Measurements from ENCODE around the gene PSG4.
"Not testable (repeated sequence)": the region's sequence is repeated elsewhere in the genome, so short reads cannot be mapped to it uniquely, and the experiment has no call there.

PSG4 gene

DNA sequence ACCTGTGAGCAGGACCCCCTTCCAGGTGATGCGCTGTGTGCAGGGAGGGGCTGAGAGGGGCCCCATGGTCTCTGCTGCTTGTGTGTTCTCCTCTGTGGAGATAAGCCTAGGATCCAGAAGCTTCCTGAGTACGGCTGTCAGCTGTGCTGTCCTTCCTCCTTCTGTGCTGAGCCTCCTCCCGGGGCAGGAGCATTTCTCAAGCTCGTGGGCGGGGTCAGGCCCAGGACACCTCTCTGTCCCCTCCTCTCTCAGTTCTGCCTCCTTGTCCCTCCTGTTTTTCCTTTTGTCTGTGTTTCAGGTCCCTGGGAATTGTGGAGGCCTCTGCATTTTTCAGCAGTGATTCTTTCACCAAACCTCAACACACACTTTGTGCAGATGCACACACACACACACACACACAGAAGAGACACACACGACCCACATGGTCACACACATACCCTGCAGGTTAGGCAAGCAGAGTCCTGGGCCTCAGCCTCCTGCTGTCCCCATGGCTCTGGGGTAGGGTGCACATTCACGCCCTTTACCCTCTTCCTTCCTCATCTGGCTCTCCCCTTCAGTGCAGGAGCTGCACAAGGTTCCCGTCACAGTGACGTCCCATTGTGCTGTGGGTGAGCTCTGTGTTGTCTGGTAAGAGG lies at the start of gene PSG4:
TSS of gene PSG4 (minus strand) at position 168 of the 635 bp plus-strand sequence. CDS start at position 66, 102 bp downstream.
- DNase-seq = not testable (repeated sequence)

DNA sequence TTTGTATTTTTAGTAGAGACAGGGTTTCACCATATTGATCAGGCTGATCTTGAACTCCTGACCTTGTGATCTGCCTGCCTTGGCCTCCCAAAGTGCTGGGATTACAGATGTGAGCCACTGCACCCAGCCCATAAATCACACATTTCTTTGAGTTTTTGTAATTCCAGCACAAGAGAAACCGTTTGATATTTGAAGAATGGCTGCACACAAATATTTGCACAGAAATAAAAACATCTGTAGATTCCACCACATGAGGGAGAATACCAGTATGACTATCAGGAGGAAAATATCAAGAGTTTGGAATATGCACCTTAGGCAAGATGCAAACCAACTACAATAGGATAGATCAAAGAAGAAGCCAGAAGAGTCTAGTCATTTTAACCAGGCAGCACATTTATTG lies 46.0 kb upstream of the PSG4 start:
- not testable (repeated sequence) for DNase-seq

DNA sequence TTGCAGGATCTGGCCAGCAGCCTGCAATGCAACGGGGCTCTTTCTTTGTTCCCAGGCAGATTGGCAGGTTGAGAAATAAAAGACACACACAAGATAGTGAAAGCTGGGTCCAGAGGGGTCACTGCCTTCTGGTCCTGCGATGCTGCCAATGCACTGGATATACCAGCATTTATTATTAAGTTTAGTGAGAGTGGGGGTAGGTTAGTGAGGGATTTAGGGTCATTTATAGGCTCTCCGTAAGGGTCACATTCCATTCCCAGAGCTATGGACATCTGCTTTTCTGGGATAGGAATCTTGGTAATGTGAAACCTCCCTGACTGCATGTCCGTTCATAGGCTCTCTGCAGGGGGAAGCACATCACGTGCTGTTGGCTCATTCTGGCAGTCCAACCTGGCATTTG lies 44.9 kb upstream of the PSG4 start:
- not testable (repeated sequence) for DNase-seq

DNA sequence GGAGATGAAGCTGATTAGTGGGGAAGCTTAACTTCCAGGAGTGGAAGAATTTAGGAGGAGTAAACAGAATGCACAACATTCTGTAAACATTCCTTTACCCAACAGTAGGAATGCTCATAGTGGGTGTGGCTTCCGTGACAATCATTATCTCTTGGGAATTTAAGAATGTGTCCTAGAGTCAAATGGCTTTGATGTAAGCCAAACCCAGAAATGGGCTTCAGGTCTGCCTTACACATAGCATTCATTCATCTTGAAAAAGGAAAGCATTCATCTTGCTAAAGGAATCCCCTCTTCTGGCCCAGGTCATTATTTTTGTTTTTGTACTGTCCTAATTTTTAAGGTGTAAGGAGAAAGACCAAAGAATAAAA lies 43.2 kb upstream of the PSG4 start:
- not testable (repeated sequence) for DNase-seq

DNA sequence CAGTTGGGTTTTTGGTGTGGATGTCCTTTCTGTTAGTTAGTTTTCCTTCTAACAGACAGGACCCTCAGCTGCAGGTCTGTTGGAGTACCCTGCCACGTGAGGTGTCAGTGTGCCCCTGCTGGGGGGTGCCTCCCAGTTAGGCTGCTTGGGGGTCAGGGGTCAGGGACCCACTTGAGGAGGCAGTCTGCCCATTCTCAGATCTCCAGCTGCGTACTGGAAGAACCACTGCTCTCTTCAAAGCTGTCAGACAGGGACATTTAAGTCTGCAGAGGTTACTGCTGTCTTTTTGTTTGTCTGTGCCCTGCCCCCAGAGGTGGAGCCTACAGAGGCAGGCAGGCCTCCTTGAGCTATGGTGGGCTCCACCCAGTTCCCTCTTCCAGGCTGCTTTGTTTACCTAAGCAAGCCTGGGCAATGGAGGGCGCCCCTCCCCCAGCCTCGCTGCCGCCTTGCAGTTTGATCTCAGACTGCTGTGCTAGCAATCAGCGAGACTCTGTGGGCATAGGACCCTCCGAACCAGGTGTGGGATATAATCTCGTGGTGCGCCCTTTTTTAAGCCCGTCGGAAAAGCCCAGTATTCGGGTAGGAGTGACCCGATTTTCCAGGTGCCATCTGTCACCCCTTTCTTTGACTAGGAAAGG lies 41.9 kb upstream of the PSG4 start:
- not testable (repeated sequence) for DNase-seq

DNA sequence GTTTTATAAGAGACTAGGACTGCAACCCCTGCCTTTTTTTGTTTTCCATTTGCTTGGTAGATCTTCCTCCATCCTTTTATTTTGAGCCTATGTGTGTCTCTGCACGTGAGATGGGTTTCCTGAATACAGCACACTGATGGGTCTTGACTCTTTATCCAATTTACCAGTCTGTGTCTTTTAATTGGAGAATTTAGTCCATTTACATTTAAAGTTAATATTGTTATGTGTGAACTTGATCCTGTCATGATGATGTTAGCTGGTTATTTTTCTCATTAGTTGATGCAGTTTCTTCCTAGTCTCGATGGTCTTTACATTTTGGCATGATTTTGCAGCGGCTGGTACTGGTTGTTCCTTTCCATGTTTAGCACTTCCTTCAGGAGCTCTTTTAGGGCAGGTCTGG lies 40.4 kb upstream of the PSG4 start:
- DNase-seq = not testable (repeated sequence)

DNA sequence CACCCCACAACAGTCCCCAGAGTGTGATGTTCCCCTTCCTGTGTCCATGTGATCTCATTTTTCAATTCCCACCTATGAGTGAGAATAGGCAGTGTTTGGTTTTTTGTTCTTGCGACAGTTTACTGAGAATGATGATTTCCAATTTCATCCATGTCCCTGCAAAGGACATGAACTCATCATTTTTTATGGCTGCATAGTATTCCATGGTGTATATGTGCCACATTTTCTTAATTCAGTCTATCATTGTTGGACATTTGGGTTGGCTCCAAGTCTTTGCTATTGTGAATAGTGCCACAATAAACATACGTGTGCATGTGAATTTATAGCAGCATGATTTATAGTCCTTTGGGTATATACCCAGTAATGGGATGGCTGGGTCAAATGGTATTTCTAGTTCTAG lies 36.8 kb upstream of the PSG4 start:
- DNase-seq = not testable (repeated sequence)

DNA sequence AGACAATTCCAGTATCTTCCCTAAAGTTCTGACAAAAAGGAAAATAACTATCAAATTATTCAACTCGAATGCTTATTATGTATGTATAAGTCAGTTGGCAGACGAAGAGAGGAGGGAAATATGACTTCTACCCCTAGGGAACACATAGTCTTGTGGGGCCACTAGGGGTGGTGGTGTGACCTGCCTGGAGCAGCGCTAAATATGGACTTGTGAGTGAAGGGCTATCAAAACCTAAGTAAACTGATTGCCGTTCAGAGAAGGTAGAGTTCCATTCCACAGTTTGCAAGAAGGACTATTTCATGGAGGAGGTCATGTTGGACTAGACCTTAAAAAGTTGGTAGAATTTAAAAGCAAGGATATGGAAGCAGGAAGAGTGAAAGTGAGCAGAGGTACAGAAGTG lies 32.8 kb upstream of the PSG4 start:
- DNase-seq = not testable (repeated sequence)

DNA sequence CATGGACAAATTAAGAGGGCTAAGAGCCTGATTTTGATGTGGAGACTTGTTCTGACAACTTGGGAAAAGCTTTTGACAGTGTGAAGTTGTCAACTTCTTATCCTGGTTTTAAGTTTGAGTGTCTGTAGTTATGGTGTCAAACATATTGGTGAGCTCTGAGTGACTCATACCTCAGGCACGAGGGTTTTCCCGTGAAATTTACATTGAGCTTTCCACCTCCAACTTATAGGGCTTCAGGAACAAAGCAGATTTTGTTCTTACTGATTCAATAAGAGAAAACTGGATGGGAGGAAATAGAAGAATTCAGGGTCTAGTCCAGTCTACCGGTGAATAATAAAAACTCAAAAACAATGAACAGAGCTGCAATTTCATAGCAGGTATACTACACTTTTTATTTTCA lies 30.2 kb upstream of the PSG4 start:
- not testable (repeated sequence) for DNase-seq

DNA sequence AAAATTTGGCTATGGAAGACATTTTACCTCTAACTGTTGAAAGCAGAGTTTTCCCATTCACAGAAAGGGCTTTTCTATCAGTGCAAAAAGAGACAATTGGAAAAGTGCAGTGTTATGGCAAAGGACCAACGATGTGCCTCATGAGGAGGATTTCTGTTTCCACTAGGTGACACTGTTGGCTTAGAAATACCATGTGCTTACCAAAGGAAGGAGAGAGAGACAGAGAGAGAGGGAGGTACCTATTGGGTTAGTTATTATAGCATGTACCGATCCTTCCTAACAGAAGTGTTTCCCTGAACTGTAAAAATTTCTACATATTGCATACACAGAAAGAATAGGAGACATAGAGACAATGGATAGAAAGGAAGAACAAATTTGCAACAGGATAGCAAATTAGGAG lies 23.9 kb upstream of the PSG4 start:
- no peak for DNase-seq

DNA sequence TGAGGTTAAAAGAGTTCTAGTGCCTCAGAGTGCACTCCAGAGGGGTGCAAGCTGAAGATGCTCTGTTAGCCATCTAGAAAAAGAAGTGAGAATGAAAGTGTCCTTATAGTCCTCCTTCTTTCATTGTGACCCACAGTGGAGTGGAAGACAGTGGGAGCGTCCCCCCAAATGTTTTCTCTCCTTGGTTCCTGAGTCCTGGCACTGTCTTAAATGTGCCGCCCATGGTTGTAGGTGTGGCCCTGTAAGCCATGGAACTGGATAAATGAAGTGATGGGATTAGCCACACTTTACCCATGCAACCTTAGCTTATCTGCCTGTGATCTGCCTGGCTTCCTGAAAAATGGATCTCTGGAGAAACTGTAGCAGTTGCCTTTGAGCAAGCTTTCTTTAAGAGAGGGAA lies 23.3 kb upstream of the PSG4 start:
- not testable (repeated sequence) for DNase-seq

DNA sequence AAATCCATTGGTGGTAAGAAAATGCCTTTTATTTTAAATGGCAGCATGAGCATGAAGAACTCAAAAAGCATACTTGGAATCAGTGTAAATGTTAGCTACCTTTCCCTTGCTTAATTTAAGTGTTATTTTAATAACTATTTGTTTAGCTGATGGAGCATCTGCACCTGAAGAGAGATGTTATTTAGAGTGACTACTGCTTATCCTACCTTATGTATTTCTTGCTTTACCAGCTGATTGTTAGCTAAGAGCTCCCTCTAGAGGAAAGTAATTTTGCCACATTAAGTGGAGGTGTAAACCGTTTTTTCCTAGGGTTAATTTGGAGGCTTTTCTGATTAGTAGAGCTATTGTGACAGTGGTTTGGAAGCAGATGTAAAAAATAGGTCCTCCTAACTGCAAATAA lies 21.5 kb upstream of the PSG4 start:
- DNase-seq = not testable (repeated sequence)

DNA sequence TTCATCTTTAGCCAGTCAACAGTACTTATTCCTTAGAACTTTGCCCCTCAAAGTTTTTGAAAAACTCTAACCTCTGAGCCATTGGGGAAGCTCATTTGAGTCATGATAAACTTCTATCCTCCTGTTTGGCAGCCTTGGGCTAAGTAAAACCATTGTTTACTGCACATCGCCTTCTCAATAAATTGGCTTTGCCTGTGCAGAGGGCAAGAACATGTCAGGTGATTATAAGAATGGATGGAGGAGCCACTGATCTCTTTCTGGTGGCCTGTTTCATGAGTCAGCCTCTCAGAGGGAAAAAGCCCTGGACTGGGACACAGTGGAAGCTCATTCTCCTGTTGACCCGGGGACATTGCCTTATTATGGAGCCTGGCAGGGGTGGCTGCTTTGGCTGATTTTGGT lies 19.4 kb upstream of the PSG4 start:
- no peak for DNase-seq

DNA sequence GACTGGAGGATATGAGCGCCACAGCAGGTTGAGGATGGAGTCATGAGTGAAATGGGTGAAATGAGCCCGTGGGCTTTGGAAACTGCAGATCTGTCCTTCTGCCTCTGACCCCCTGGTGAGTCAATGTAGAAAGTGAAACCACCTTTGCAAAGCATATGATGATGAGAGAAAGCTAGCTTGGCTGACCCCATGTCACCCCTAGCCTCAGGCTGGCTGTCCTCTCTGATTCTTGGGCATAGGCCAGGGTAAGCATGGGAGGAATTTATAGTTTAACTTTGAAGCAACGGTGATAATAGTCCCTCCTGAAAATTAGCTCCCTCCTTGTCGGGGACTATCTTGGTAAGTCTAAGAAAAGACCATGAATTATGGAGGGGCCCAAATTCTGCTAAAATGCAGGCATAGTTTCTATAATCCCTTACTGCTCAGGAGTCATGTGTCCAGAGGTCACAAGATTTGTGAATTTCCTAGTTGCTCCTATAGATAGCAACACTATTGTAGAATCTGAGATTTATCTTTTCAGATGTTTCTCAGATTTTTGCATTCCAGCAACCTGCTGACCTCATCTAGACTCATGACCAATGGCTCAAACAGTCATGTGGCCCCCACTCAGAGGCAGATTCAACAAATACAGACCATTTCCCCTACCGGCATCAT lies 18.9 kb upstream of the PSG4 start:
- not testable (repeated sequence) for DNase-seq

DNA sequence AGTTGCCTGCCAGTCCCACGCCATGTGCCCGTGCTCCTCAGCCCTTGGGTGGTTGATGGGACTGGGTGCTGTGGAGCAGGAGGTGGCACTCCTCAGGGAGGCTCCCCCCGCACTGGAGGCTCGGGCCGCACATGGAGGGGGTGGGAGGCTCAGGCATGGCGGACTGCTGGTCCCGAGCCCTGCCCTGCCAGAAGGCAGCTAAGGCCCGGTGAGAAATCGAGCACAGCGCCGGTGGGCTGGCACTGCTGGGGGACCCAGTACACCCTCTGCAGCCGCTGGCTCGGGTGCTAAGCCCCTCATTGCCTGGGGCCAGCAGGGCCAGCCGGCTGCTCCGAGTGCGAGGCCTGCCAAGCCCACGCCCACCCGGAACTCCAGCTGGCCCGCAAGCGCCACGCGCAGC lies 16.5 kb upstream of the PSG4 start:
- not testable (repeated sequence) for DNase-seq

DNA sequence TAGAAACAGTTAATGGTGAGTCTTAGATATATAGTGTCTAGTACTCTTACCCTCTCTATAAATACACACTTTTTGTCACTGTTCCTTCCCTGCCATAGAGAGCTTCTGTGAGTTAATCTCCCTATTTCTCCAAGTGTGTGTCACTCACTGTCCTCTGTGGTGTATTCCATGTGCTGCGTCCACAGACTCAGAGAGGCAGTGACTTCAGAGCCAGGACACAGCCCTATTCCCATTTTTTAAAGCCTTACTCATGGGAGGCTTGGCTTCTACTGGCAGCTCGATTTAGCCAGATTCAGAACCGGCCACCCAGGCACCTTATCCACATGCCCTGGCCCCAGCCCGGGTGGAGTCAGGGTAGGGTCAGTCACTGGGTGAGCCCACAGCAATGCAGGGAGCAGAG lies 13.7 kb upstream of the PSG4 start:
- DNase-seq = not testable (repeated sequence)

DNA sequence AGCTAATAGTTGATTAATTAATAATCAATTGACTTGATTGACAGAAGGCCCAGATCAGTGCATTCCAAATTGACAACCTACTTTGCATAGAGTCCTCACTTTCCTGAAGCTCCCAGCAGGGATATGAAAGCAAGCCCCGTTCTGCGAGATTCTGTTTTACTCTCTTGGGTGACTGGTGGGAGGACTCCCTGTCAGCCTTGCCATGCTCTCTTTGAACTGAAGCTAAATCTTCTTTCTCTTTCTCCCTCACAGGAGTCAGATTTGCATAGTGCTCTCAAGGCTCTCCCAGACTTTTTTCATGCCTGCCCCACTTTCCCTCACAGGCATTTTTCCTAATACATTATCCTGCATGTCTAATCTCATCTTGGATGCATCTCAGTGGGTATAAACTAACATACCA lies 10.4 kb upstream of the PSG4 start:
- DNase-seq = not testable (repeated sequence)

DNA sequence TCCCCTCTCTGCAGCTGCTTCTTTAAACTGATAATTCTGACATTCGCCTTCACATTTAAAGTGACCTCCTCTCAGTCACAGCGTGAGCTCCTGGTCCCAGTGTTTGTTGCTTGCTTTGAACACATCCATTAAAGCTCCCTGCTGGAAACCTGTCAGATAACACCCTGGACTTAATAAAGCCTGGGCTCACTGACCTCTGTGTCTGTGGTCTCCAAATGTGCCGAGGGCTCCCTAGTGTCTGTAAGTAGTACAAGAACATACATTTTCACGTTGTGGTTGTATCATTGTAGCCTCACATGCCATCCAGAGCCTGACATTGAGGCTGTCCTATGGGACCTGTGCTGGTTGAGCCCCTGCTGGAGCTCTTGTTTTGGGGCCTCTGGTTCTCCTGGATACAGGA lies 2.6 kb upstream of the PSG4 start:
- DNase-seq = no peak

DNA sequence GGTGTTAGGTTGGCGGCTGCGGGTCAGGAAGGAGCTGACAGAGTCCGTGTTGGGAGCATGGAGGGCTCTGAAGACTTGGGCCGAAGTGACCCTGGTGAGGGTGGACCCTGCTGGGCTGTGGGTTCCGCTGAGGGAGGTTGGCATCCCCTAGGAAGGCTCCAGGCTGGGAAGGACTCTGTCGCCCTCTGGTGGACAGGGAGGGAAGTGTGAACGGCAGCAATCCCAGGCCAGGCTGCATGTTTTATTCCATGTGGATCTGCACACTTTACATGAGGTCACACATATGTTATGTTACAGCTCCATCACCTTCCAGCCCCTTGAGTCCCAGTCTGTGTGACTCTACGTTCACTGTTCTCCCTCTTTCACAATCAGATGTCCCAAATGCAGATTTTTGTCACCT lies 1.7 kb upstream of the PSG4 start:
- not testable (repeated sequence) for DNase-seq

DNA sequence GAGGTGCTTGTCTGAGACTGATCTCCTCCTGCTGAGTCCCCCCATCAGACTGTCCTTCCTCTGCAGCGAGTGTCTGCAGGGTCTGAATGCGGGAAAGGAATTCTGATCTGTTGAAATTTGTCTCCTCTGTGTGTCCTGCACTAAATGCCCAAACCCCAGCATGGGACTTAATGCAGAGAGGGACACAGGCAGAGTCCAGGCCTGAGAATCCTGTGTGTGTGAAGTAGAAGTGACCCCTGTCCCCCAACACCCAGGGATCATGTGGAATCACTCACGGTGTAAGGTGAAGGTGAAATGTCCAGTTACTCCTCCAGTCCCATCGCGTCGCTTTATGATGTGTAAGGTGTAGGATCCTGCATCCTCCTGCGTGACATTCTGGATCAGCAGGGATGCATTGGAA lies 1.8 kb downstream of the PSG4 start:
- DNase-seq = not testable (repeated sequence)

DNA sequence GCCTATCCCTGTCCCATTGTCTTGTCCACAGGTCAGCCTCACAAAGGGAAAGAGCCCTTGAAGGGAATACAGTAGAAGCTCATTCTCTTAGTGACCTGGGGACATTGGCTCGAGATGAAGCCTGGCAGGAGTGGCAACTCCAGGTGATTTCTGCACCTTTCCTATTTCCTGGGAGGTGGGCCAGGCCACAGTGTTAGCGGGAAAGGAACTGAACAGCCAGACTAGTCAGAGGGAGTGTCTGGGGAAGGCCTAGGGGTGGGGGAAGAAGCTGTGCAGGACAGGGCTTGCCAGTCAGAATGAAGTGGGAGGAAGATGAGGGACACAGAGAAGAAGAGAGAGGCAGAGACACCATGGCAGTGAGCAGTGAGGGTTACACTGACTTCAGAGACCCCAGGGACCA lies 3.5 kb downstream of the PSG4 start:
- not testable (repeated sequence) for DNase-seq

DNA sequence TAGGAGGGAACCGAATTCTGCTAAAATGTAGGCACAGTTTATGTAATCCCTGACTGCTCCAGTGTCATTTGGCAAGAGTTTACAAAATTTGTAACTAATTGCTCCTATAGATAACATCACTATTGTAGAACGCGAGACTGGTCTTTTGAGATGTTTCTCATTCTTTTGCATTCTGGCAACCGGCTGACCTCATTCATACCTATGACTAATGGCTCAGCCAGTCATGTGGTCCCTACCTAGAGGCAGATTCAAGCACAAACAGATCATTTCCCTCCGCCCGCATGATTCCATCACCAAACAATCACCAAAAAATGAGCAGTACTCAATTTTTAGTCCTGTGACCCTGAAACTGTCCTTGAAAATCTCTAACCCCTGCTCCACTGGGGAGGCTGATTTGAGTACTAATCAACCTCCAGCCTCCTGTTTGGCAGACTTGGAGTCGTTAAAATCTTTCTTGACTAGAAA lies 4.1 kb downstream of the PSG4 start:
- not testable (repeated sequence) for DNase-seq

DNA sequence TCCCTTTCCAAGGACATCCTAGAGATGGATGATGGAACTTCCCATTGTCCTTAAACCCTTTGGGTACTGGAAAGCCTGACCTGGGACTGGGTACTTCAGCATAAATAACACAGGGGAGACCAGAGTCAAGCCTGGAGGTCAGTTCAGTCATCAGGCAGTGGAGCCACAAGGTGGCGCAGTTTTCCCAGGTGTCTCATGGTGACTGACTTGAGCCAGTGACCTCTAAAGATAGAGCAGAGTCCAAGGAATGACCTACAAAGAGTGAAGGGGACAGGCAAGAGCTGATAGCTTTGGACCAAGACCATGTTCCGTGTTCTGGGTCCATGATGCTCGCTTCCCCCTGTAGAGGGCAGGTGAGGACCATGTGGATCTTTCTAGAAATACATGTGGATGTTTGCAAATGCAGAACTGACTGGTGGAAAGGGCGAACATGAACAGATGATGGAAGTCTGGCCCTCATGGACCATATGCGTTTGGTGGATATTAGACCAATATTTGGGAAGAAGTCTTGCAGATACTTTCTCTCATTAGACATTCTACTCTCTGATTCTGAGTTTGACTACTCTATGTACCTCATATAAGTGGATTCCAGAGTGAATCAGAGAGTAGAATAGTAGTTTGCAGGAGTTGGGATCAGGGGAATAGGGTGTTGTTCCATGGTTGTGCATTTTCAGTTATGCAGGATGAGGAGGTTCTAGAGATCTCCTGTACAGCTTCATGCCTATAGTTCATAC lies 6.6 kb downstream of the PSG4 start:
- not testable (repeated sequence) for DNase-seq

All from NCI-H2029 treated with DMSO at 0.1 percent for 48 hours (cell line).